HG03469 (cell line): ENCODE results near the gene PRR29.

ENCODE experiments used
- ATAC-seq: cut with Tn5 transposase; IDR thresholded peaks from one replicate; pipeline ENCODE4 v1.9.1; 2021; ENCODE audit warnings: mild to moderate bottlenecking, moderate library complexity, moderate number of reproducible peaks; ENCODE audit not compliant: unreplicated experiment

The PRR29 gene

DNA sequence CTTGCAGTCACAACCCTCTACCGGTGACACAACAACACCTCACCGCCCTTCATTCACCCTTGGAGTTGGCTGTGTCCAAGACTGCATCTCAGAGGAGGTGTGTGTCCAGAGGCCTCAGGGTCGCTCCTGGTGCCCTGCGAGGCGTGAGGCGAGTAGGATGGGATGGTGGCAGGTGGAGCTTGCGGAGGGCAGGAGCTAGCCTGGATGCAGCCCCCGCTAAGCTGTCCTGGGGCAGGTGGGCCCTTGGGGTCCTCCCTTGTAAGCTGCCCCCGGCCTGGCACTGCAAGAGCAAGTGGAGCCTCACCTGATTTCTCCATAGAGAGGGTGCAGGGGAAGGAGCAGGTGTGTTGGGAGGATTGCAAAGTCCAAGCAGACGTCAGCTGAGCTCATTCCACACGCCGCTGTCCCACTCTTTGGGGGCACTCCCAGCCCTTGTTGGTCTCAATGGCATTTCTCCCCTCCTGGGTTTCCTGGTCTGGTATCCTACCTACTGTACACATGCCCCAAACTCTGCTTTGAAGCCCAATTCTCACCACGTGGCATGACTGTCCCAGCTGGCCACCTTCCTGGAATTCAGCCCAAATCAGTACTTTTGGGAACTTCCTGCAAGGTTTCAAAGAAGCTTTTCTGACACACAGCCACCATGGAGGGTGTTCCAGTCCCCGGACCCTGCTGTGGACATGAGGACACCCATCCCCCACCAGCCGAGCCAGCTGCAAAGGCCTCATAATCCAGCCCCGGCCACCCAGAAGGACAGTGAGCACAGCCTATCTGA, 40.4 kb downstream of the PRR29 start:
- no peak for ATAC-seq

DNA sequence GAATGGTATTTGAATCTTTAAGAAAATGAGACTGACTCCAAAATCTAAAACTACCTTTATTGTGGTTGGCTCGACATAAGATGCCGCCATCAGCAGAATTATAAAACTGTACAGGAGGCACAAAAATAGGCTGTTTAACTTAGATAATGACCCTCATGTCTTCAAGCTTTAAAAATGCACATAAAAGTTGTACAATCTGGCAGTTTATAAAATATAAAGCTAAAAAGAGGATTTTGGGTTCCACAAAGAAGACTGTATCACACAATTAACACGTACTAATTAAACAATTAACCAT, 40.9 kb downstream of the PRR29 start:
- ATAC-seq: no peak

DNA sequence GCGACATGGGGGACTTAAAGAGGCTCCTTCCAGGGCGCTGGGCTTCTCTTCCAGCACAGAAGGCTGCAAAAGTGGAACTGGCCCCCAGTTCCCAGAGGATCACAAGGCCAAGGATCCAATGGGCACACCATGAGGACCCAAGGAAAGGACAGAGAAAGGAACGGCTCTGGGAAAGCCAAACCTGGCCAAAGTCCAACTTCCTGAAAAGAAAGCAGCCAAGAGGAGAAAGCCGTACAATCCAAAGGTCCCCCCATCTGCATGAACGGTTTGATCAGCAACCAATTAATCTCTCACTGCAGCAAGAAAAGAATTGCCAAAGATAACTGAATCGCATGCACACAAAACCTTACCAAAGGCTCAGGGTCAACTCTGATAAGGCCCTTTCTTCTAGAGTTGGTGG, 42.1 kb downstream of the PRR29 start:
- no peak for ATAC-seq

DNA sequence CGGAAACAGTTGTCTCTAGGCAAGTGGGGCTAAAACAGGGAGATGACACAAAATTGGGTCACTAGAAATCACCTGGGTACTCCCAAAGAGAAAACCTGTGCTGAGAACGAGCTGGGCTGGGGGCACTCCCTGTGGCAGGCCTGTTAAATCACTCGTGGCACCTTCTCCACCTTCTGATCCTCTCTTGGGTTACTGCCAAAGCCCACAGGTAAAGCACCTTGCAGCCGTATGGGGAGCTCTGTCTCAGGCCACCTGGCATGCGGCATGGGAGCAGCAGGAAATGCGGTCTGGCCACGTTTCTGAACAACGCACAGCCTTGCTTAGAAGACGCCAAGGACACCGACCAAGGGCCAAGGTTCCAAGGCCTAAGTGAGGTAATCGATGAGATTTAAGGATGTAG, 43.8 kb downstream of the PRR29 start:
- ATAC-seq: no peak

DNA sequence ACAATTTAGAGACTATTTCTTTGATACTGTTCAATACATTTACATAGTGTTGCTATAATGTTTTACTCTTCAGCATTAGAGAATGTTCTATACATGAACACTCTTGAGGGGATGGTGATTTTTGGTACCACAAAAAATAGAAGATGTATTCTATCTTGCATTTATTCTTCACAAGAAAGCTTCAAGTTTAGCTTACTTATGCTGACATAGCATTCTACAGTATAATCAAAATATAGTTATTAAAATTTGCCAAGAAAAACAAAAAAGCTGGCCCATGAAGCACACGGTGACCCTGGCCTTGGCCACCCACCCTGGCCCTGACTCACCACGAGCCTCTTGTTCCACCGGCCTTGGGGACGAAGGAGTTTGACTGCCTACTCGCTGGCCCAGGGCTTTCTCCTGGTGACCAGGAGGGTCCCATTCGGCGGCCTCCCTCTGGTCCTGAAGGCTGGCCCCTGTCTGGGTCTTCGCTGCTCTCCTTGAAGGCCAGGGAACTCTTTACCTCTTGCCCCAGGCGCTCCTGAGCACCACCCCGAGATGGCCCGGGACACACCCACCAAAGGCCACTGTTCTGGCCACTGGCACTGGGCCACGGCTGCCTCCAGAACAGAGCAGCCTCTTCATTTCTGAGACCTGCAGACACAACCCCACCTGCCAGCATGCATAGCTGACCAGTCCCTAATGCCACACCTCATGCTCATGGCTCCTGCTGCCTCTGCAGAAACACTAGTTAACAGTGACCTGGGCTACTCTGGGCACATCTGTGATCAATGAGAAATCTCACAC, 44.7 kb downstream of the PRR29 start:
- no peak for ATAC-seq

DNA sequence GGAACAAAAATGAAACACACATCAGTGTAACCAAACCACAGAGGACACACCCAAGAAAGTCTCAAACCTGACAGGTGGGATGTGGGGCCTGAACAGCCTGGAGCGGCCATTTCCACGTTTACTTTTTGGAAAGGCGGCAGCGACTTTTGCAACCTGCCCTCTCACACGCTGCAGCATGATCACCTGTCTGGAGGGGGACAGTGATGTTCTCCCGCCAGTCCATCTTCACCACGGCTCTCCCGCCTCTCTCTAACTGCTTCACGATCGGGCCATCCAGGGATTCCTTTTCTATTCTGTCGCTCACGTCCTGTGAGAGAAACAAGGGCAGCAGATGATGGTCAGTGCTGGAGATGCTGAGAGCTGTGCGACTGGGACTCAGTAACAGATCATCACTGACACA, 47.0 kb downstream of the PRR29 start:
- no peak for ATAC-seq

DNA sequence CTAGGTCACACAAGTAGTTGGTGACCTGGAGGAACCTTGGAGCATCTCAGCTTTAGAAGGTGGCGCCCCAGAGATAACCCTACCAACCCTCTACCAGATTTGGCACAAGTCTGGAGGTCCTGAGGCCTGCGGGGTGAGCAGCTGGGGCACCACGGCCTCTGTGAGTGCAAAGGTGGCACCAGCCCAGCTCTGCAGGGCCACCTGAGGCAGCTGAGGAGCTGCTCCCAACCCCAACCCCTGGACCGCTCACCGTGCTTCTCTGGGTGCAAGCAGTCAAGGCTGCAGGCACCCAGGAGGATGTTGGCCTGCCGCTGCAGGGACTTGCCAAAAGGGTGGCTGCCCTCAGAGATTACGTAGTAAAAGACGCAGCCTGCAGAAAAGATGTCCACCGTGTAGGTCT, 50.7 kb downstream of the PRR29 start:
- ATAC-seq: no peak

DNA sequence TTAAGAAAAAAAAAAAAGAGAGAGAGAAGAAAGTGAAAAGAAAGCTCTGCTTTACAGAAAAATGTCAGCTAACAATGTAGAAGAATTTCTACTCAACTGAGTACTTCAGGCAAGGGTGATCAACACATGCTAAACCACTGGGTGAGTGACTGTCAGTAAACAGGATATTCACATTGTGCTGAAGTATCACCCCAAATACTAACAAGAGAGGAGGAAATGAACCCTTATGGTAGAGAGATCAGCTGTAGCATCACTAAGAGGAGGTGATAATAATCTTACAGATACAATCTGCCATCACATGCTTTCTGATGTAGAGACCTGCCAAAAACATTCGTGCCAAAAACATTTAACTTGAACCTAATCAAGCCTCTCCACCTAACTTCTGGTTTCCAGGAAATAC, 53.0 kb downstream of the PRR29 start:
- ATAC-seq: no peak

DNA sequence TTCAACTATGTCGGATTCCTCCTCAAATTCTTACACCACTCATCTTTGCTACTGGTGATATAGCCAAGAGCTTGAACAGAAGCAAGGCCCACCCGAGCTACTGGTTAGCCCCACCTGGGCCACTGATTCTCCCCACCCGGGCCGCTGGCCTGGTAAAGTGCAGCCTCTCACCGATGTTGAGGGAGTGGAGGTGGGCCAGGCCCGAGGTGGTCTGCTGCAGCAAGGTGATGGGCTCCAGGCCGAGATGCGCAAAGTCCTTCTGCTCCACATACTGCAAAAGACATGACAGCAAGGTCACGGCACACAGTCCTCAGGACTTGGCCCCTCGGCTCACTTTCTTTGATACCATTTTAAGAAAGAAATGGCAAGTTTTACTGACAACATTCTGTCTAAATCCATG, 55.0 kb downstream of the PRR29 start:
- ATAC-seq: no peak
